Activated CD8-positive, alpha-beta memory T cell treated with anti-CD3 and anti-CD28 coated beads for 48 hours (primary cell): Measurements from ENCODE around the gene BRSK2.

Source experiments
- DNase-seq, 3 experiments: peaks; one replicate each; pipeline ENCODE4 v3.0.0-alpha.2; 2020; ENCODE audit warnings: low read depth in 2 of 3, low spot score in 2 of 3

Gene BRSK2

GRCh38 chr11:1395773-1396374 is 6.1 kb downstream of the BRSK2 start:
- no peak for DNase-seq

GRCh38 chr11:1396375-1396841 is 6.7 kb downstream of the BRSK2 start:
- DNase-seq: no peak

DNA sequence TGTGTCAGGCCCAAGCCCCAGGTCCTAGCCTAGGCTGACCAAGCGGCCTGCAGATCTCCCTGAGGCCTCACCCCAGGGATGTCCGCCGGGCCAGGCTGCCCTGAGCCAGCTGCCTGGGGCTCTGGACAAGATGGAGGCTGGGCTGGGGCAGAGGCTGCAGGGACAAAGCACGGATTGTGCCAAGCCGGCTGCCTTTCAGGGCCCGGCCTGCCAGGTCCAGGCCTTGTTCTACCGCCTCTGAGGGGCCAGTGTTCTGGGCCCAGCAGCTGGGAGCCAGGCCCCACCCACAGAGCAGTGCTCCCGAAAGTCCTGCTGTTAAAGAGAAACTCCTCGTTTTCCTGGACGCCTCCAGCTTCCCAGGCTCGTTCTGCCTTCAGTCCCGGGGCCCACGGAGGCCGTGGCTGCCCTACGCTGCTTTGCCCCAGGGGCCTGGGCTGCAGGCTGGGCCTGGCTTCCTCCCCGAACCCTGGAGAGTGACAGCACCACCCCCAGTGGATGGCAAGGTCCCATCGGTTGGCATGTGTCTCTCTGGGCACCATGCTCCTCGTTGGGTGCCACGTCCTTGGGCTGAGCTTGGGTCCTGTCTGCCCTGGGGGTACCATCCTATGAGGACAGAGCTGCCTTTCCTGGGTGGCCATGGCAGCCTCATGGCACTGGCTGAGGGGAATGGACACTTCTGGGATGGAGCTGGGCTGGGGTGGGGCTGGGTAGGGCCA is 7.6 kb downstream of the BRSK2 start:
- no peak for DNase-seq

DNA sequence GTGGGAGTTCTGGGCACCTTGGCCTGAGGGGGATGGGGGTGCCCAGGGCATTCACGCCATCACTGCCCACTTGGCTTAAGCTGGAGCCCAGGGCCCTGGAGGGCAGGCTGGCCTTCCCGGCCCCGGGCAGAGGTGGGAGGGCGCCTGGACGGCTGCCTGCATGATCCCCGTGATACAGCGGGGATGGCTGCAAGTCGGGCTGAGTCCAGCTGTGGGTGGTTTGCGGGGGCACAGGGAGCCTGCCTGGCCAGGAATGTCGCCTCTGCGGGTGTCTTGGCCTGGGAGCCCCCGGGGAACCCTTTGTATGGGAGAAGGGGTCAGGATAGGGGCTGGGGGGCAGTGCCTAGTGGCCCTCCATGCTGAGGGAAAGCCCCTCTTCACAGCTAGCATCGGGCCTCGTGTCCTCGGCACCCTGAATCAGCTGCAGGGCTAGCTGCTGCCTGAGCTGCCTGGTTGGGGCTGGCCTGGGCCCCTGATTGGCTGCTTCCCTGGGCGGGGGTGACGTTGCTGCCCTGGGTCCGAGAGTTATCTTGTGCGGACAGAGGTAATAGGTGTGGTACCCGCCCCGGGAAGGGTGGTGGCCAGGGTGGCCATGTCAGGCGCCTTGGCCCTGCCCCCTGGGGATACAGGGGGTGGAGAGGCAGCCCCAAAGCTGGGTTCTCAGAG is 8.3 kb downstream of the BRSK2 start:
- DNase-seq: no peak

- DNase-seq: no peak
Measured at GRCh38 chr11:1398528-1399235, 8.9 kb downstream of the BRSK2 start.

GRCh38 chr11:1399386-1400316 is 9.9 kb downstream of the BRSK2 start:
- DNase-seq: no peak

DNA sequence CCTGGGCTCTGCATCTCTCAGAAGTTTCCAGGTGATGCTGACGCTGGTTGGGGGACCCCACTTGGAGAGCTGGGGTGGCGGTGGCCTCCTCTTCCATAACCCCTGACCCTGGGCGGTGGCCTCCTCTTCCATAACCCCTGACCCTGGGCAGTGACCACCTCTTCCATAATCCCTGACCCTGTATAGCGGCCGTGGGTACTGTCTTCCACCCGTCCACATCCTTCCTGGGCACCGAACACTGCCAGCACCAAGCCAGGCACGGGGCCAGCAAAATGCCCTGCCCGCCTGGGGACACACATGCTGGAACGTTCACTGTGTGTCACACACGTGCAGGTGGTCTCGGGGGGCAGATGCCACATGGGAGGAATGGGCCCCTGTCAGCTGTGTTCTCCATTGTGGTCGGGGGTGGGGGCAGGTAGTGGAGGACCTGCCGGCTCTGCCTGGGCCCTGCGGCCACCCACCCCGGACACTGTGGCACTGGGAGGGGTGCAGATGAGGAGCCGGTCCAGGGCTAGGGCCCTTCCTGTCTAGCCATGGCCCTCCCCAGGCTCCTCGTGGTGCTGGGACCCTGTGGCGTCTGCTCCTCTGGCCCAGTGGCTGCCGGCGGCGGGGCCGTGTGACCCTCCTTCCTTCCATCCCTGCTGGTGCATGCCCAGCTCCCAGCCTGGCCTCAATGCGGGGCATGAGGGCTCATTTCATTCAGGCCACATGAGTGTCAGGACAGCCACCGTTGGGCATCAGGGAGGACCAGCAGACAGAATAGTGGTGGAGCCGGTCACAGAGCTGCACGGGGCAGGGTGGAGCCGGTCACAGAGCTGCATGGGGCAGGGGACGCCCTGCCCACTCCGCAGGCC is 10.8 kb downstream of the BRSK2 start:
- no peak for DNase-seq

DNA sequence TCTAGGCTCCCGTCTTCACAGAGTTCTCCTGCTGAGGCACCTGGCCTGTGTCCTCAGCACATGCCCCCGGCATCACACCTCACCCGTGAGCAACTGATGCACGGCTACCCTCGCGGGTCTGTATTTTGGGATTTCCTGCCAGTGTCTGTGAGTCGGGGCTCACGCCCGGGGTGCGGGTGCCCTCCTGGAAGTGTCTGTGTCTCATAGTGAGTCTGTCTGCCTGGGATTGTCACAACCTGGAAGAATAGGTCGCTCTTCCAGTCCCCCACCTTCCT is 11.4 kb downstream of the BRSK2 start:
- DNase-seq: no peak

- no peak for DNase-seq
Measured at GRCh38 chr11:1401656-1402221, 12.0 kb downstream of the BRSK2 start.

DNA sequence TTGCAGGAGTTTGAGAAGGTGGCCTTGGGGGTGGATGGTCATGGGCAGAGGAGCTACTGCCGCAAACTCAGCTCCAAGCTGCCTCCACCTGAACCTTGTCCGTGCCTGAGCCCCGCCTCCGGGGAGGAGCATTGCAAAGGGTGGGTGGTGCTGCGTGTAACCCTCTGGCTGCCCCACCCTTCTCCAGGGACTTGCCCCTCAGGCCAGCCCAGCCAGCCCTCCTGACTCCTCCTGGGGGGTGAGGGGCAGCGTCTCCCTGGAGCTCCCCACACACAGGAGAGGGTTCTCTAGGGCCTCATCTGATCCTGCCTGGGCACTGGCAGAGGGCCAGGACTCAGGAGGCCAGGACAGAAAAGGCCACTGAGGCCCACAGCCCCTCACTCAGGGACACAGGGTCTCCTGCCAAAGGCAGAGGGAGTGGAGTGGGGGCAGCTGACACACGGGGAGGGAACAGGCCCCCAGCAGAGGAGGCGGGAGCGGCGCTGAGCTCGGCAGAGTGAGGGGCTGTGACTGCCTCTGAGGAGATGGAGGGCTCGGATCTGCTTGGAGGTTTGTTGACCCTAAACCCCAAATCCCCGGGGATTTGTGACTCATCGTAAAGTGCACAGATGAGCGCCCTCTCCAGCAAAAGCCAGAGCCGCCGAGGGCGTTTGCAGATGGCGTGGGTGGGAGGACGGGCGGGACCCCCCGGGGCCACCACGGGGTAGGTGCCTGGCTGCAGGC is 12.8 kb downstream of the BRSK2 start:
- DNase-seq: no peak

DNA sequence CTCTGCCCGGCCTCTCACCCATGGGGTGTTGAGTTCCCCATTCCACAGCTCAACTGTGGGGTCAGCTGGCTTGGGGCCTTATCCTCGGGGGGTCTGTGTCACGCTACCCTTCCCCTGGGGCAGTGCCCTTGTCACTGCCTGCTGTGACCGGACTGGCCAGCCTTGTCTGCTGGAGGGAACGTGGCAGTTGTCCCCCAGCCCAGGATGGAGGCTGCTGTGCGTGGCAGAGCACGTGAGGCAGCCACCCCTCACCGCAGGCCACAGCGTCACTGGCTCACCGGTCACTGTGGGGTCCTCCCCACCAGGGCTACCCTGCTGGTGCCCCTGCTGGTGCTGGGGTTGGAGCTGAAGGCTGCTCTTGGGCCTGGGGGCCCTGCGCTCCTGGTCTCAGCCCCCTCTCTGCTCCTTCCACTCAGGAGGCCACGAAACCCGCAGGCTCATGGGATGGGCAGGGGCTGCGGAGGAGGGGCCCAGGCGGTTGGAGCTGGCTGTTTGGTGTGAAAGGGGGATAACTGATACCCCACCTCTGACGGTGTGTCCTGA is 13.4 kb downstream of the BRSK2 start:
- no peak for DNase-seq

DNA sequence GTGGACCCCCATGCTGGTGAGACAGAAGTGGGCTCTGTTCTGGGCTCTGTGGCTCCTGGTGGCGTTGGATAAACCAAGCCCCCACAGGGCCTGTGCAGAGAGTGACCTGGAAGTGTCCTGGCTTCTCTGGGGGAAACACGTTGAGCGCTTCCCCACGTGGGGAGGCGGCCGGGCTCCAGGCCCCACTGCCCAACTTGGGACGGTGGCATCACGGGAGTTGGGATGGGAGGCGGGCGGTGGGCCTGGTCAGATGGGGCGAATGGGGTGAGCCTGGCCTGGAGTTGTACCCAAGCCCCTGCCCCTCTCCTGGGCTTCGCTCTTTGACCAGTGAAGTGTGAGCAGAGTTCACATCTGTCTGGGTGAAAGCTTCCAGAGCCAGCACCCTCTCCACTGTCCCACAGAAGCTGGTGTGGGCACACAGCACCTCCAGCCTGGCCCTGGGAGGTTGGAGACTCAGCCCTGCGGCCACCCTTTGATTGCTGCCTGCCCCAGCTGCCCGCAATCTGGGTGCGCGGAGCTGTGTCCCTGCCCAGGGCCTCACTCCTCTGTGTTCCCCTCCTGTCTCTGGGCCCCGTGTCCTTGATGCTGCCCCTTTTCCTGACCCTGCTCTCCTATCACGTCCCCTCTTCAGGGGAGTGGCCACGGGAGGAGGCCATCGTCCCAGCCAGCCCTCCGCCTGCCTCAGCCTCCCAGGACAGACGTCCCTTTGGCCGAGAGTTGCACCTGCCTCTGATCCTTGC is 14.2 kb downstream of the BRSK2 start:
- no peak for DNase-seq

DNA sequence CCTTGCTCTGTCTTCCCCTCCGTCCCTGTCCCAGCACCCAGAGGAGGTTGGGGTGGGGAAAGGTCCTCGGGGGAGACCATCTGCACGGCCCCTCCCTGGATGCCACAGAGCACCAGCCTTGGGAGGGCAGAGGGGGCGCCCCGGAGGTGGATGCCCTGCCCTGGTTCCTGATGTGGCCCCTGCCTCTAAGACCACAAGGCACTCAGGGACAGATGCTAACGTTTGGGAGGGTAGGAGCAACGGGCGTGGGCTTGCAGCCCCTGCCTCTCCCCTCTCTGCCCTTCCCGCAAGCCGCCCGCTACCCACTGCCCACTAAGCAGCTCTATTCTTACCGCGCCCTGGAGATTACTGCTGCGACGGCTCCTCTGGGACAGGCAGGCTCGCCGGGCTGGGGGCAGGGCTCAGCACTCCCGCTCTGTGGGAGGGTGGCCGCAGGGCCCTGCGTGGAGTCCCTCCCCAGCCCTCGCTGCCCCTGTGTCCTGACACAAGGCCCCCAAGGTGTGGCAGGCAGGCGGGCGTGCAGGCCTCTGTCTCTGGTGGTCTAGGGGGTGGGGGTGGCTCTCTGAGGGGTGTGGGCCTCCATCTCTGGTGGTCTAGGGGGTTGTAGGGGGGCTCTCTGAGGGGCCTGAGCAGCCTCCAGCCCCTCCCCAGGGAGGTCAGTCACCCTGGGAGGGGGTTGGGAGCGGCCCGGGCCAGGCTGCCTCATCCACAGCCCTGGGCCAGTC is 14.9 kb downstream of the BRSK2 start:
- no peak for DNase-seq

DNA sequence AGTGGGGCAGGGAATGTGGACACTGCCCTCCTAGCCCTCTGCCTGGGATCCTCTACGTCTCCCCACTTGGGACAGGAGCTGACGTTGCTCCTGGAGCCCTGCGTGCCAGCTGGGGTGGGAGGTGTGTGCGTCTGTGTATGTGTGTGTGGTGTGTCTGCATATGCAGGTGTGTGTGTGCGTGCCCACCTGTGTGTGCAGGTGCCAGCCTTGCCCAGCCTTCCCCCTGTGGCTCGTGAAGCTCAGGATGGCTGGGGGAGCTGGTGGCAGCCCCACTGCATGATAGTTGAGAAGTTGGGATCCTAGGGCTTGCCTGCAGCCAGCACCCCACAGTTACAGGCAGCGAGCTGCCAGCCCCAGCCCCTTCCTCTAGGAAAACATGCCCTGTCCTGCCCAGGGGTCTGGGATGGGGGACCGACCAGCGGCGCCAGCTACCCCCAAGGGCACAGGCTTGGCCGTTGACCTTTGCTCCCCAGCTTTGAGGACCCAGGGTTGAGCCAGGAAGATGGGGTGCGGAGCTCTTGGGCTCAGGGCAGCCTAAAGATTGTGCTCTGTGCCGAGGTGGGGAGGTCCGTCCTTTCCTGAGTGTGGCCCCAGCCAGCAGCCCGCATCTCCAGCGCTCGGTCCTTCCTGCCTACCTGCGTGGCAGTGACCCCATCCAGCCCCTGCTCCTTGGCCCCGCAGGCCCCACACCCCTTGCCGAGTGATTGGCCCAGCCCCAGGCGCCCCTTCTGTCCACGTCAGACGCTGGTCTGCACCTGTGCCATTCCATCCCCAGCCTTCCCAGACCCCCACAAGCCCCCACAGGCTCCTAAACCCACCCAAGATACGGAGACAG is 15.7 kb downstream of the BRSK2 start:
- no peak for DNase-seq

DNA sequence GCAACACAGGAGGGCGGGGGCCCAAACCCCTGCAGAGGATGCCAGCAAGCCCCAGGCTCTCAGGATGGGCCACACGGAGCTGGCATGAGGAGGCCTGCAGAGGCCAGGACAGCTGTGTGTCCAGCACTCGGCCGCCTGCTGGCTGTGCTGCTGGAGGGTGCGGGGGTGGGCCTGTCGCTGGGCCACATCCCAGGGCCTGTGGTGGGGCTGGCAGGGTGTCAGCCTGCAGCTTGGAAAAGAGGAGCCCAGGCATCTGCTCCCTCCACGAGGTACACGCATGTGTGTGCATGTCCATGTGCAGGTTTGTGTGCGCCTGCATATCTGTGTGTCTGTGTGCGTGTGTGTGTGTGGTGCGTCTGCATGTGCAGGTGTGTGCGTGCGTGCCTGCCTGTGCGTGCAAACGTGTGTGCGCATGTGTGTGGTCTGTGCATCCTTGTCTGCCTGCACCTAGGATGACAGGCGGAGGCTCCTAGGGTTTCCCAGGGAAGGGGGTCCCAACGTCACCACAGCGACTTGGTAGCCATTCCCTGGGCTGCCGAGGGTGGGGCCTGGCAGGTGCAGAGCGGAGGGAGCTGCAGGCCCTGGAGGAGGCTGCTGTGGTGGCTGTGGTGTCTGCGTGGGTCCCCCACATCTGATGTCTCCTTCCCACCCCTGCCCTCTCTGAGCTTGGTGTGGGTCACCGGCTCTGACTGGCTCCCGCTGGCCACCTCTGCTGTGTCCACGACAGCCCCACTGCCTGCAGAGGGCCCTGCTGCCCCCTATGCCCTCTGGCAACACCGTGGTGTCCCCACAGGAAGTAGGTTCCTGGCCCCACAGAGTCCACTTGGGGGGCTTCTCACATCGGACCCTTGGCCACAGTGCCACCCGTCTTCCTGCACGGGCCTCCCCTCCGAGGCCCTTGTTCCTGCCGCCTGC is 17.1 kb downstream of the BRSK2 start:
- DNase-seq: no peak
